GM23248 (cell line): ENCODE results near the gene ACIN1.
"Not testable (repeated sequence)": the region's sequence is repeated elsewhere in the genome, so short reads cannot be mapped to it uniquely, and the experiment has no call there.

ENCODE experiments used
- EZH2 ChIP-seq: fragments of 200-600 bp; sonication (generic); IDR thresholded peaks from 2 replicates; pipeline ENCODE4 v1.6.1; 2018; ENCODE audit warnings: antibody characterized with exemption, mild to moderate bottlenecking; ENCODE audit not compliant: insufficient read depth, poor library complexity, severe bottlenecking
- EZH2phosphoT487 ChIP-seq: fragments of 200-600 bp; sonication (generic); IDR thresholded peaks from 2 replicates; pipeline ENCODE4 v1.6.1; 2018; ENCODE audit warnings: antibody characterized with exemption, moderate library complexity, mild to moderate bottlenecking, low read depth; ENCODE audit not compliant: insufficient read depth

- not testable (repeated sequence) for TF ChIP-seq EZH2phosphoT487, EZH2
Observed at GRCh38 chr14:23107620-23108019, 12.7 kb upstream of the ACIN1 start.
